MCF 10A (cell line): Measurements from ENCODE around the gene FADS3. TPM values are rescaled to one million over a fixed set of nuclear protein-coding genes. Genes with fewer than 3 reads are reported as not detected.

Source experiments
- BruUV-seq: library from RNA; stranded (reverse); fragments of 400-500 nt; replicated peaks from 2 replicates; lab custom pipeline; 2021; lab: Mats Ljungman, UMichigan
- CTCF ChIA-PET: fragments of 300-600 bp; sonication (Branson Sonifier 250); formaldehyde crosslinking; extraction: SDS; loops from one replicate; lab custom pipeline; 2021; ENCODE audit warnings: antibody characterized with exemption, inconsistent platforms; lab: Yijun Ruan, JAX
- POLR2A ChIA-PET: fragments of 300-600, 350-650 bp; sonication (Branson Sonifier 250); formaldehyde crosslinking; extraction: SDS; loops from one replicate; lab custom pipeline; 2020; ENCODE audit warnings: antibody characterized with exemption, inconsistent platforms; lab: Yijun Ruan, JAX
- DNase-seq: peaks from one replicate; pipeline ENCODE4 v3.0.0-alpha.2; 2018; ENCODE audit not compliant: unreplicated experiment
- H3K27ac Mint-ChIP-seq: one replicate; pipeline ENCODE4 v1.8.0; 2022; ENCODE audit warnings: mild to moderate bottlenecking, low read depth, mixed read lengths; ENCODE audit not compliant: unreplicated experiment
- H3K27me3 Mint-ChIP-seq: one replicate; pipeline ENCODE4 v1.8.0; 2022; ENCODE audit warnings: mixed read lengths; ENCODE audit not compliant: insufficient read depth, unreplicated experiment
- H3K36me3 Mint-ChIP-seq: one replicate; pipeline ENCODE4 v1.8.0; 2022; ENCODE audit warnings: mild to moderate bottlenecking, moderate library complexity, mixed read lengths; ENCODE audit not compliant: insufficient read depth, unreplicated experiment
- H3K4me1 Mint-ChIP-seq: one replicate; pipeline ENCODE4 v1.8.0; 2022; ENCODE audit warnings: mixed read lengths; ENCODE audit not compliant: insufficient read depth, unreplicated experiment
- H3K4me3 Mint-ChIP-seq: one replicate; pipeline ENCODE4 v1.8.0; 2022; ENCODE audit warnings: mild to moderate bottlenecking, moderate library complexity, mixed read lengths; ENCODE audit not compliant: unreplicated experiment
- H3K9me3 Mint-ChIP-seq: one replicate; pipeline ENCODE4 v1.8.0; 2022; ENCODE audit warnings: mixed read lengths; ENCODE audit not compliant: unreplicated experiment
- intact Hi-C: fragments of 100-400 bp; cut with micrococcal nuclease; formaldehyde crosslinking; loops from 2 replicates; pipeline ENCODE4 v1.14.1; 2022
- total RNA-seq: library from RNA; stranded (reverse); gene quantifications from 2 replicates; pipeline ENCODE4 v1.2.3, GENCODE V29; 2022
- TF ChIP-seq, protein P1 (sequence below): fragments of 200-600 bp; IDR thresholded peaks from one replicate; pipeline ENCODE4 v1.8.0; 2022; ENCODE audit warnings: antibody characterized with exemption, mild to moderate bottlenecking; ENCODE audit not compliant: unreplicated experiment

FADS3 gene
- total RNA-seq, 1 experiment from 2014 or later = 145 TPM

DNA sequence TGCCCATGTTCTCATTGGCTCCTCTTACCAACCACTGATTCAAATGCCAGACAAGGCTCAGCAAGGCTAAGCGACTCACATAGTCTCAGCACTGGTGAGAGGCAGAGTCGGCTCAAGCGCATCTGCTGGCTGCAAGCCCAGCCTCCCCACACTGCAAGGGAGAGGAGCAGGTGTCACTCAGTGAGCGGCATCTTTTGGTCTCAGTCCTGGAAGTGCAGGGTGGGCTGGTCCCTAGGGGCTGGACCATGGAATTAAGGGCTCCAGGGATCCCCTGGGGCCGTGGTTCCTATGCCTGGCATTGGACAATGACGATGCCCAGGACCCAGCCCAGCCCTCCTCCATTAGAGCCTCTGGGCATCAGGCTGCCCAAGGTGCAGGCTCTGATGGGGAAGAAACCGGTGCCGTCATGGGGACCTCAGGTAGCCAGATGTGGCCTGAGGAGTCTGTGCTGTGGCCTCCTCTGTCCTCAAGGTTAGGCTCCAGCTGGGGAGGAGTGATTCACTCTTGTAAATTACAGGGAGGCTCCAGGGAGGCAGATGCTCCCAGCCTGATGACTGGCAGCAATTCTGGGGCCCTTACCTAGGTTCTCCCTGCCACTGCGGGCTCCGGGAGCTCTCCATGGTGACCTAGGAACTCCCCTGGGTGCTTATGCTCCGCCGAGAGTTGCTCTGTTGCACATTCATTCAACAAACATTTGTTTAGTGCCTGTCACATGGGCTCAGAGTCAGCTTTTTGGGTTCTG lies 35.2 kb downstream of the FADS3 start:
- TF ChIP-seq, protein P1, sequence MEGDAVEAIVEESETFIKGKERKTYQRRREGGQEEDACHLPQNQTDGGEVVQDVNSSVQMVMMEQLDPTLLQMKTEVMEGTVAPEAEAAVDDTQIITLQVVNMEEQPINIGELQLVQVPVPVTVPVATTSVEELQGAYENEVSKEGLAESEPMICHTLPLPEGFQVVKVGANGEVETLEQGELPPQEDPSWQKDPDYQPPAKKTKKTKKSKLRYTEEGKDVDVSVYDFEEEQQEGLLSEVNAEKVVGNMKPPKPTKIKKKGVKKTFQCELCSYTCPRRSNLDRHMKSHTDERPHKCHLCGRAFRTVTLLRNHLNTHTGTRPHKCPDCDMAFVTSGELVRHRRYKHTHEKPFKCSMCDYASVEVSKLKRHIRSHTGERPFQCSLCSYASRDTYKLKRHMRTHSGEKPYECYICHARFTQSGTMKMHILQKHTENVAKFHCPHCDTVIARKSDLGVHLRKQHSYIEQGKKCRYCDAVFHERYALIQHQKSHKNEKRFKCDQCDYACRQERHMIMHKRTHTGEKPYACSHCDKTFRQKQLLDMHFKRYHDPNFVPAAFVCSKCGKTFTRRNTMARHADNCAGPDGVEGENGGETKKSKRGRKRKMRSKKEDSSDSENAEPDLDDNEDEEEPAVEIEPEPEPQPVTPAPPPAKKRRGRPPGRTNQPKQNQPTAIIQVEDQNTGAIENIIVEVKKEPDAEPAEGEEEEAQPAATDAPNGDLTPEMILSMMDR = no peak
- intact Hi-C loops = no loop called here
- POLR2A ChIA-PET = no interaction called here
- Mint-ChIP-seq H3K4me3 (no peak overlapping the region), H3K36me3 (peaks cover 12% of the 10 kb centered on the region), H3K4me1 (peaks cover 6% of the 10 kb centered on the region), H3K27ac (no peak overlapping the region), H3K27me3 (no peaks in the 10 kb centered on the region), H3K9me3 (no peaks in the 10 kb centered on the region)
- CTCF ChIA-PET = interaction anchor here (0.6 kb wide), 1 partner anchor 1108 kb away, joined by 5 read pairs; no protein-coding TSS in a partner anchor
- BruUV-seq = no TSS peak
- DNase-seq = no peak

DNA sequence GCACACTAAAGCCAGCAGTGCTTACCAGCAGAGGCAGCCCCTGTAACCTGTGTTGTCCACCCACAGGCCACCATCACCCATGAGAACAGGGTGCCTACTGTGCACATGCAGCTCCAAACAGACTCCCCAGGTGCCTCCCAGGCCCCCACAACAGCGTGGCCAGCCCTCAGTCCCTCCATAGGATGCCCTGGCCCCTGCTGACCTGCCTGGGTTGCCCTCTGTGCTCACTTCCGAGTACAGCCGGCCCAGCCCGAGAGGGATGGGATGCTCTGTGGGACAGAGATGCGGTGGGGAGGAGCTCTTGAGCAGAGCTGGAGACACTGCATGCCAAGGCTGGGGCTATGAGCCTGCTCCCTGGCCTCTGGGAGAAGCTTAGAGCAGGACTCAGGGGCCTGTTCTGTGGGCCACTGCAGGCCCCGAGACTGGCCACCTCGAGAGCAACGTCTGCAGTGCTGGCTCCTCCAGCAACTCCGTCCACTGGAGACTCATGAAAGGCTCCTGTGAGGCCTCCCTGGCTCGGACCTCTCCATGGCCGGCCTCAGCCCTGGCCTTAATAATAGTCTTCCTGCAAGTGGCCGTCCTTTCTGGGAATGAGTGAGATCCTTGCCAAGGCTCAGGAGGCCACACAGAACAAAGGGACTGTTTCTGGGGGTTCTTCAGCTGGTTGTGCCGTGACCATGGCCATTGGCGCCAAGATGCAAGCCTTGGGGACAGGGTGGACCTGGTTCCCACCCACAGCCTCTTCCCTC lies 36.2 kb downstream of the FADS3 start:
- peaks cover 9% of the 10 kb centered on the region for H3K36me3 Mint-ChIP-seq
- POLR2A ChIA-PET = no interaction called here
- CTCF ChIA-PET = no interaction called here
- BruUV-seq = no TSS peak
- no peak for DNase-seq
- H3K4me1 Mint-ChIP-seq = peaks cover under 1% of the 10 kb centered on the region
- H3K4me3 Mint-ChIP-seq = no peak overlapping the region
- intact Hi-C loops = no loop called here
- H3K27me3 Mint-ChIP-seq = no peaks in the 10 kb centered on the region
- no peak overlapping the region for H3K27ac Mint-ChIP-seq
- TF ChIP-seq, protein P1 = no peak
- H3K9me3 Mint-ChIP-seq = no peaks in the 10 kb centered on the region

DNA sequence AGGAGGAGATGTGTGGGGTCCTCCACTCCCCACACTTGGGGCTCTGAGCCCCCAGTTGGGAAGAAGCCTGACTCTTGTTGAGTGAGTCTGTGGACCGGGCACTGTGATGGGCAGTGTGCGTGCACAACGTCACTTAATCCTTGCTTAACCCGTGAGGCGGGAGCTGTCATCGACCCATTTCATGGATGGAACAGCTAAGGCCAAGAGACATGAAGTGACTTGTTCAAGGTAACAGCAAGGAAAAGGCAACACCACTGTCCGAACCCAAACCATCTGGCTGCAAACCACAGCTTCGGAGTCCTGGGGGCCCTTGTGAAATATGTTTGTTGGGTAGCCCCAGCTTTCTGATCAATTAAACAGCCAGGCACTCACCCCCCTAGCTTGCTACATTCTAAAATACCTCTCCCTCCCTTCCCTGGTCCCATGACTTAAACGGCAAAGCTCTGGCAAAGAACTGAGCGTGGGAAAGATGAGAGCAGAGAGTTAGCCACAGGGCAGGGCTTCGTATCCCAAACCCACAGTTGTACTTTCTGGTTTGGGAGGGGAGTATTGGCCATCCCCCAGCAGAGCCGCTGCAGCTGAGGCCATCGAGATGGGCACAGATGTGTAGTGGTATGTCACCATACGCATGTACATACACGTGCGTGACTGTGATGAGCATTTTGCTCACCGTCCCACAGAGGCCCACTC lies 37.0 kb downstream of the FADS3 start:
- Mint-ChIP-seq H3K4me3 (no peak overlapping the region), H3K27ac (no peak overlapping the region), H3K27me3 (no peaks in the 10 kb centered on the region), H3K36me3 (peaks cover 13% of the 10 kb centered on the region), H3K9me3 (no peaks in the 10 kb centered on the region), H3K4me1 (no peaks in the 10 kb centered on the region)
- ChIA-PET CTCF (interaction anchor here (0.6 to 0.7 kb wide), 2 partner anchors 11 to 588 kb away, joined by 3 to 5 read pairs; no protein-coding TSS in a partner anchor), POLR2A (no interaction called here)
- intact Hi-C loops = no loop called here
- no TSS peak for BruUV-seq
- TF ChIP-seq, protein P1 = no peak
- DNase-seq = no peak
